ENCODE data around the gene DNM2.

DNA sequence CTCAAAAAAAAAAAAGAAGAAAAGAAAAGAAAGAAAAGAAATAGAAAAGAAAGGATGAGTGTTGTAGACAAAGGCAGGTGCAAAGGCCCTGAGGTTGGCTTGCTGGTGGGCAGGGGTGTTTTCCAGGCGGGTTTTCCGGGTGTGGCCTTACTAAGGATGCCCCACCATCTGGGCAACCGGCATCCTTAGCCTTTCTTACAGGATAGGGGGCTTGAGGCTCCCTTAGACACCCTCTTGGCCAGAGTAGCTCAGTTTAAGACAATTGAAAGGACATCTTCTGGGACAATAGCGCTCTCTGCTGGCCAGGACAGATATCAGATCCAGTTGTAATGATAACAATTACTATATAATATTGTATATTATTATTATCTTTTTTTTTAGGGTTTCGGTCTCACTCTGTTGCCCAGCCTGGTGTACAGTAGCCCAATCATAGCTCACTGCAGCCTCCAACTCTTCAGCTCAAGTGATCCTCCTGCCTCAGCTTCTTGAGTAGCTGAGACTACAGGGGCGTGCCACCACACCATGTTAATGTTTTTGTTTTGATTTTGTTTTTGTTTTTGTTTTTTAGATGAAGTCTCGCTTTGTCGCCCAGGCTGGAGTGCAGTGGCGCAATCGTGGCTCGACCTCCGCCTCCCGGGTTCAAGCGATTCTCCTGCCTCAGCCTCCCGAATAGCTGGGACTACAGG lies 18.1 kb upstream of the DNM2 start:
- TF ChIP-seq, protein P1, sequence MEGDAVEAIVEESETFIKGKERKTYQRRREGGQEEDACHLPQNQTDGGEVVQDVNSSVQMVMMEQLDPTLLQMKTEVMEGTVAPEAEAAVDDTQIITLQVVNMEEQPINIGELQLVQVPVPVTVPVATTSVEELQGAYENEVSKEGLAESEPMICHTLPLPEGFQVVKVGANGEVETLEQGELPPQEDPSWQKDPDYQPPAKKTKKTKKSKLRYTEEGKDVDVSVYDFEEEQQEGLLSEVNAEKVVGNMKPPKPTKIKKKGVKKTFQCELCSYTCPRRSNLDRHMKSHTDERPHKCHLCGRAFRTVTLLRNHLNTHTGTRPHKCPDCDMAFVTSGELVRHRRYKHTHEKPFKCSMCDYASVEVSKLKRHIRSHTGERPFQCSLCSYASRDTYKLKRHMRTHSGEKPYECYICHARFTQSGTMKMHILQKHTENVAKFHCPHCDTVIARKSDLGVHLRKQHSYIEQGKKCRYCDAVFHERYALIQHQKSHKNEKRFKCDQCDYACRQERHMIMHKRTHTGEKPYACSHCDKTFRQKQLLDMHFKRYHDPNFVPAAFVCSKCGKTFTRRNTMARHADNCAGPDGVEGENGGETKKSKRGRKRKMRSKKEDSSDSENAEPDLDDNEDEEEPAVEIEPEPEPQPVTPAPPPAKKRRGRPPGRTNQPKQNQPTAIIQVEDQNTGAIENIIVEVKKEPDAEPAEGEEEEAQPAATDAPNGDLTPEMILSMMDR (IDR thresholded peaks at IDR 0.05; ENCODE audit: low read depth, low read length): peak; percentile 56
- no peak for TF ChIP-seq EZH2phosphoT487 (IDR thresholded peaks at IDR 0.05; ENCODE audit: low read depth)

Measured in OCI-LY3 (cell line).